Osteocyte (in vitro differentiated cells): ENCODE data around the gene DNAL1. TPM values are rescaled to one million over a fixed set of nuclear protein-coding genes. Genes with fewer than 3 reads are reported as not detected.

ENCODE experiments used
- DNase-seq: peaks from one replicate; pipeline ENCODE4 v3.0.0; 2021; ENCODE audit warnings: mixed read lengths; ENCODE audit not compliant: unreplicated experiment; ENCODE audit errors: extremely low spot score
- H3K27ac Mint-ChIP-seq: one replicate; pipeline ENCODE4 v1.8.0; 2021; ENCODE audit warnings: mild to moderate bottlenecking, mixed read lengths; ENCODE audit not compliant: unreplicated experiment
- H3K27me3 Mint-ChIP-seq: one replicate; pipeline ENCODE4 v1.8.0; 2021; ENCODE audit warnings: mixed read lengths; ENCODE audit not compliant: unreplicated experiment
- H3K36me3 Mint-ChIP-seq: one replicate; pipeline ENCODE4 v1.8.0; 2021; ENCODE audit warnings: mixed read lengths; ENCODE audit not compliant: unreplicated experiment
- H3K4me1 Mint-ChIP-seq: one replicate; pipeline ENCODE4 v1.8.0; 2021; ENCODE audit warnings: mixed read lengths; ENCODE audit not compliant: unreplicated experiment
- H3K4me3 Mint-ChIP-seq: one replicate; pipeline ENCODE4 v1.8.0; 2021; ENCODE audit warnings: mild to moderate bottlenecking, moderate library complexity, mixed read lengths; ENCODE audit not compliant: unreplicated experiment
- H3K9me3 Mint-ChIP-seq: one replicate; pipeline ENCODE4 v1.8.0; 2021; ENCODE audit warnings: mixed read lengths; ENCODE audit not compliant: unreplicated experiment
- total RNA-seq: library from RNA; stranded (reverse); gene quantifications from 2 replicates; pipeline ENCODE4 v1.2.1, GENCODE V29; 2021
- TF ChIP-seq, protein P1 (sequence below): fragments of 200-600 bp; sonication (generic); IDR thresholded peaks from 2 replicates; pipeline ENCODE4 v1.5.0; 2021; ENCODE audit warnings: antibody characterized with exemption, mild to moderate bottlenecking, moderate library complexity

The DNAL1 gene
- total RNA-seq, 1 donor from 2014 or later = 12.5 TPM

DNA sequence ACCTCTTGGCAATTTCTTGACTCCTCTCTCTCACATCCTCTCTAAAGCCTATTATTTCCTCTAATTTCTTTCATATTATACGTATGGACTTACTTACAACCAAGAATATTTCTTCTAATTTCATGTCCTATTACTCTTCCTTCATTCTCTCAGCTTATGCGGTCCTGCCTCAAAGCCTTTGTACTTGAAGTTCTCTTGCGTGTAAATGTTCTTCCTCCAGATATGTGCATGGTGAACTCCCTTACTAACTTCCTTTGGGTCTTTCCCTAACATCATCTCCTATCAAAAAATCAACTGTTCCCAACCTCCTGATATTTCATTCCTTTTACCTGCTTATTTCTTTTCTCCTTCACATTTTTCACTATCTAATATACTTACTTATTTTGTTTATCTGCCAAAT, 23.1 kb downstream of the DNAL1 start:
- DNase-seq = no peak
- H3K27ac Mint-ChIP-seq = no peak overlapping the region
- no peak overlapping the region for H3K4me3 Mint-ChIP-seq
- H3K4me1 Mint-ChIP-seq = no peaks in the 10 kb centered on the region
- H3K9me3 Mint-ChIP-seq = peaks cover 1% of the 10 kb centered on the region
- H3K36me3 Mint-ChIP-seq = peaks cover 4% of the 10 kb centered on the region
- H3K27me3 Mint-ChIP-seq = no peaks in the 10 kb centered on the region
- TF ChIP-seq, protein P1, sequence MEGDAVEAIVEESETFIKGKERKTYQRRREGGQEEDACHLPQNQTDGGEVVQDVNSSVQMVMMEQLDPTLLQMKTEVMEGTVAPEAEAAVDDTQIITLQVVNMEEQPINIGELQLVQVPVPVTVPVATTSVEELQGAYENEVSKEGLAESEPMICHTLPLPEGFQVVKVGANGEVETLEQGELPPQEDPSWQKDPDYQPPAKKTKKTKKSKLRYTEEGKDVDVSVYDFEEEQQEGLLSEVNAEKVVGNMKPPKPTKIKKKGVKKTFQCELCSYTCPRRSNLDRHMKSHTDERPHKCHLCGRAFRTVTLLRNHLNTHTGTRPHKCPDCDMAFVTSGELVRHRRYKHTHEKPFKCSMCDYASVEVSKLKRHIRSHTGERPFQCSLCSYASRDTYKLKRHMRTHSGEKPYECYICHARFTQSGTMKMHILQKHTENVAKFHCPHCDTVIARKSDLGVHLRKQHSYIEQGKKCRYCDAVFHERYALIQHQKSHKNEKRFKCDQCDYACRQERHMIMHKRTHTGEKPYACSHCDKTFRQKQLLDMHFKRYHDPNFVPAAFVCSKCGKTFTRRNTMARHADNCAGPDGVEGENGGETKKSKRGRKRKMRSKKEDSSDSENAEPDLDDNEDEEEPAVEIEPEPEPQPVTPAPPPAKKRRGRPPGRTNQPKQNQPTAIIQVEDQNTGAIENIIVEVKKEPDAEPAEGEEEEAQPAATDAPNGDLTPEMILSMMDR = no peak

GRCh38 chr14:73674986-73675385, 30.2 kb downstream of the DNAL1 start:
- DNase-seq = no peak
- no peaks in the 10 kb centered on the region for H3K9me3 Mint-ChIP-seq
- H3K27ac Mint-ChIP-seq = no peak overlapping the region
- H3K27me3 Mint-ChIP-seq = no peaks in the 10 kb centered on the region
- H3K4me1 Mint-ChIP-seq = no peaks in the 10 kb centered on the region
- TF ChIP-seq, protein P1 = no peak
- peaks cover 11% of the 10 kb centered on the region for H3K36me3 Mint-ChIP-seq
- H3K4me3 Mint-ChIP-seq = no peak overlapping the region

- Mint-ChIP-seq H3K27ac (no peak overlapping the region), H3K27me3 (no peaks in the 10 kb centered on the region), H3K36me3 (peaks cover 8% of the 10 kb centered on the region), H3K9me3 (no peaks in the 10 kb centered on the region), H3K4me1 (no peaks in the 10 kb centered on the region), H3K4me3 (no peak overlapping the region)
- TF ChIP-seq, protein P1 = no peak
- no peak for DNase-seq
These were observed 33.9 kb downstream of the DNAL1 start for GRCh38 chr14:73678698-73679097.

GRCh38 chr14:73680821-73681220, 36.0 kb downstream of the DNAL1 start:
- Mint-ChIP-seq H3K27me3 (no peaks in the 10 kb centered on the region), H3K4me1 (no peaks in the 10 kb centered on the region), H3K36me3 (peaks cover 9% of the 10 kb centered on the region), H3K27ac (no peak overlapping the region), H3K4me3 (no peak overlapping the region), H3K9me3 (no peaks in the 10 kb centered on the region)
- TF ChIP-seq, protein P1 = no peak
- DNase-seq = no peak

- H3K27me3 Mint-ChIP-seq = no peaks in the 10 kb centered on the region
- H3K9me3 Mint-ChIP-seq = no peaks in the 10 kb centered on the region
- H3K4me3 Mint-ChIP-seq = no peak overlapping the region
- H3K36me3 Mint-ChIP-seq = peaks cover 10% of the 10 kb centered on the region
- DNase-seq = no peak
- TF ChIP-seq, protein P1 = no peak
- peaks cover 3% of the 10 kb centered on the region for H3K4me1 Mint-ChIP-seq
- no peak overlapping the region for H3K27ac Mint-ChIP-seq
These were observed 39.8 kb downstream of the DNAL1 start for GRCh38 chr14:73684627-73685026.
